ENCODE data around the gene IGLL5. TPM values are rescaled to one million over a fixed set of nuclear protein-coding genes. Genes with fewer than 3 reads are reported as not detected.

IGLL5 gene
- polyA plus RNA-seq, 1 of the 3 experiments (the other 2 are of a cell fraction) = not detected

DNA sequence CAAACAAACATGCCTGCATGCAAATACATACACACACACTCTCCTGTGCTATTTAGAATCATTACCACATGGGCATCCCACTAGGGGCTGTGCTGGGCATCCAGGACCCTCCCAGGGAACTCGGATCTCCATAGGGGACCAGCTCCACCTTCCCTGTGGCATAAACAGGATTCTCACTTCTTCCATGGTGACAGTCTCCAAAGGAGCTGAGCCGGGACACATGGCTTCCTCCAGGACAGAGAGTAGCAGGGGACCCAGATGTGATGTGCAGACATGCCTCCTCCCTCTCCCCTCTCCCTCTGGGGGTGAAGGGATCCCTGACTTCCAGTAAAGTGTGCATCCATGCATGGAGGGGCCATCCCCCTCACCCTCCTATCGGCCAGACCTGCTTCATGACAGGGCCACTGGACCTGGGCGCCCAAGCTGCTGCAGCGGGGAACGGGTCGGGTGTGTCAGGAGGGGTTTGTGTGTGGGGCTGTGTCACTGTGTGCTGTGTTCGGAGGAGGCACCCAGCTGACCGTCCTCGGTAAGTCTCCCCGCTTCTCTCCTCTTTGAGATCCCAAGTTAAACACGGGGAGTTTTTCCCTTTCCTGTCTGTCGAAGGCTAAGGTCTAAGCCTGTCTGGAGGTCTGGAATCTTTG, 33.4 kb downstream of the IGLL5 start:
- no peaks in the 10 kb centered on the region for H3K9me2 ChIP-seq
- no peaks in the 10 kb centered on the region for H3K9me3 ChIP-seq
- no peaks in the 10 kb centered on the region for H3F3A ChIP-seq (replicated peaks; ENCODE audit: insufficient read depth)
- H3K4me2 ChIP-seq = no peak overlapping the region
- H3K27ac ChIP-seq (ENCODE audit: low read depth in 2 of 2, low read length in 1 of 2) = no peak overlapping the region
- H3K9ac ChIP-seq = no peak overlapping the region
- TF ChIP-seq, protein P1, sequence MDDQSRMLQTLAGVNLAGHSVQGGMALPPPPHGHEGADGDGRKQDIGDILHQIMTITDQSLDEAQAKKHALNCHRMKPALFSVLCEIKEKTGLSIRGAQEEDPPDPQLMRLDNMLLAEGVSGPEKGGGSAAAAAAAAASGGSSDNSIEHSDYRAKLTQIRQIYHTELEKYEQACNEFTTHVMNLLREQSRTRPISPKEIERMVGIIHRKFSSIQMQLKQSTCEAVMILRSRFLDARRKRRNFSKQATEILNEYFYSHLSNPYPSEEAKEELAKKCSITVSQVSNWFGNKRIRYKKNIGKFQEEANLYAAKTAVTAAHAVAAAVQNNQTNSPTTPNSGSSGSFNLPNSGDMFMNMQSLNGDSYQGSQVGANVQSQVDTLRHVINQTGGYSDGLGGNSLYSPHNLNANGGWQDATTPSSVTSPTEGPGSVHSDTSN (IDR thresholded peaks at IDR 0.05) = no peak
- TF ChIP-seq TAF1 (IDR thresholded peaks at IDR 0.05; ENCODE audit: borderline replicate concordance, low read depth, low read length) (no peak), RCOR1 (IDR thresholded peaks at IDR 0.05; ENCODE audit: low read length) (no peak), SIN3A (IDR thresholded peaks at IDR 0.05; ENCODE audit: borderline replicate concordance, low read depth, low read length) (no peak), NRF1 (IDR thresholded peaks at IDR 0.05; ENCODE audit: low read depth, low read length) (no peak), POLR2AphosphoS5 (IDR thresholded peaks at IDR 0.05; ENCODE audit: low read depth, low read length) (no peak), ELF1 (IDR thresholded peaks at IDR 0.05) (no peak), RFX5 (IDR thresholded peaks at IDR 0.05; ENCODE audit: low read length) (no peak), MXI1 (IDR thresholded peaks at IDR 0.05; ENCODE audit: low read depth, low read length) (no peak), FOXJ3 (CRISPR knock-in tag; IDR thresholded peaks at IDR 0.05) (no peak), RXRA (IDR thresholded peaks at IDR 0.05; ENCODE audit: borderline replicate concordance, low read depth) (no peak), MEF2A (IDR thresholded peaks at IDR 0.05; ENCODE audit: borderline replicate concordance, low read depth) (no peak), RAD21 (IDR thresholded peaks at IDR 0.05; ENCODE audit: low read length) (no peak), EP300 (IDR thresholded peaks at IDR 0.05; ENCODE audit: borderline replicate concordance in 1 of 2, low read depth in 1 of 2, low read length in 1 of 2) (no peak), SMC3 (IDR thresholded peaks at IDR 0.05; ENCODE audit: low read depth, low read length) (no peak), FOXM1 (IDR thresholded peaks at IDR 0.05; ENCODE audit: low read depth) (no peak)
- TF ChIP-seq, protein P2, sequence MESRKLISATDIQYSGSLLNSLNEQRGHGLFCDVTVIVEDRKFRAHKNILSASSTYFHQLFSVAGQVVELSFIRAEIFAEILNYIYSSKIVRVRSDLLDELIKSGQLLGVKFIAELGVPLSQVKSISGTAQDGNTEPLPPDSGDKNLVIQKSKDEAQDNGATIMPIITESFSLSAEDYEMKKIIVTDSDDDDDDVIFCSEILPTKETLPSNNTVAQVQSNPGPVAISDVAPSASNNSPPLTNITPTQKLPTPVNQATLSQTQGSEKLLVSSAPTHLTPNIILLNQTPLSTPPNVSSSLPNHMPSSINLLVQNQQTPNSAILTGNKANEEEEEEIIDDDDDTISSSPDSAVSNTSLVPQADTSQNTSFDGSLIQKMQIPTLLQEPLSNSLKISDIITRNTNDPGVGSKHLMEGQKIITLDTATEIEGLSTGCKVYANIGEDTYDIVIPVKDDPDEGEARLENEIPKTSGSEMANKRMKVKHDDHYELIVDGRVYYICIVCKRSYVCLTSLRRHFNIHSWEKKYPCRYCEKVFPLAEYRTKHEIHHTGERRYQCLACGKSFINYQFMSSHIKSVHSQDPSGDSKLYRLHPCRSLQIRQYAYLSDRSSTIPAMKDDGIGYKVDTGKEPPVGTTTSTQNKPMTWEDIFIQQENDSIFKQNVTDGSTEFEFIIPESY (IDR thresholded peaks at IDR 0.05; ENCODE audit: borderline replicate concordance, low read depth) = no peak
- TF ChIP-seq, protein P3, sequence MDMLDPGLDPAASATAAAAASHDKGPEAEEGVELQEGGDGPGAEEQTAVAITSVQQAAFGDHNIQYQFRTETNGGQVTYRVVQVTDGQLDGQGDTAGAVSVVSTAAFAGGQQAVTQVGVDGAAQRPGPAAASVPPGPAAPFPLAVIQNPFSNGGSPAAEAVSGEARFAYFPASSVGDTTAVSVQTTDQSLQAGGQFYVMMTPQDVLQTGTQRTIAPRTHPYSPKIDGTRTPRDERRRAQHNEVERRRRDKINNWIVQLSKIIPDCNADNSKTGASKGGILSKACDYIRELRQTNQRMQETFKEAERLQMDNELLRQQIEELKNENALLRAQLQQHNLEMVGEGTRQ (IDR thresholded peaks at IDR 0.05; ENCODE audit: borderline replicate concordance, low read depth, low read length) = no peak
- TF ChIP-seq, protein P4, sequence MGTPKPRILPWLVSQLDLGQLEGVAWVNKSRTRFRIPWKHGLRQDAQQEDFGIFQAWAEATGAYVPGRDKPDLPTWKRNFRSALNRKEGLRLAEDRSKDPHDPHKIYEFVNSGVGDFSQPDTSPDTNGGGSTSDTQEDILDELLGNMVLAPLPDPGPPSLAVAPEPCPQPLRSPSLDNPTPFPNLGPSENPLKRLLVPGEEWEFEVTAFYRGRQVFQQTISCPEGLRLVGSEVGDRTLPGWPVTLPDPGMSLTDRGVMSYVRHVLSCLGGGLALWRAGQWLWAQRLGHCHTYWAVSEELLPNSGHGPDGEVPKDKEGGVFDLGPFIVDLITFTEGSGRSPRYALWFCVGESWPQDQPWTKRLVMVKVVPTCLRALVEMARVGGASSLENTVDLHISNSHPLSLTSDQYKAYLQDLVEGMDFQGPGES (IDR thresholded peaks at IDR 0.05; ENCODE audit: low read depth, low read length) = no peak
- TF ChIP-seq, protein P5, sequence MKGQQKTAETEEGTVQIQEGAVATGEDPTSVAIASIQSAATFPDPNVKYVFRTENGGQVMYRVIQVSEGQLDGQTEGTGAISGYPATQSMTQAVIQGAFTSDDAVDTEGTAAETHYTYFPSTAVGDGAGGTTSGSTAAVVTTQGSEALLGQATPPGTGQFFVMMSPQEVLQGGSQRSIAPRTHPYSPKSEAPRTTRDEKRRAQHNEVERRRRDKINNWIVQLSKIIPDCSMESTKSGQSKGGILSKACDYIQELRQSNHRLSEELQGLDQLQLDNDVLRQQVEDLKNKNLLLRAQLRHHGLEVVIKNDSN (IDR thresholded peaks at IDR 0.05; ENCODE audit: borderline replicate concordance, low read depth) = no peak
- H3K4me3 ChIP-seq (ENCODE audit: low read depth in 2 of 2, low read length in 1 of 2) = no peak overlapping the region
- no peaks in the 10 kb centered on the region for H3K4me1 ChIP-seq (ENCODE audit: control insufficient read depth in 1 of 2, insufficient read depth in 2 of 2, low read depth in 1 of 2, low read length in 1 of 2)
- H3K36me3 ChIP-seq (replicated peaks in 1 of 2; ENCODE audit: control insufficient read depth in 1 of 2, insufficient read depth in 2 of 2, low read length in 1 of 2) = no peaks in the 10 kb centered on the region
- H4K20me1 ChIP-seq (ENCODE audit: insufficient read depth) = no peaks in the 10 kb centered on the region
- H2AFZ ChIP-seq (ENCODE audit: low read depth) = no peak overlapping the region
- 0 out of 2 replicates have a peak, but pooled peaks cover 7% of the 10 kb centered on the region for H3K27me3 ChIP-seq (ENCODE audit: insufficient read depth)
- 48% methylated on average over 3 of the region's 13 CpGs for WGBS (ENCODE audit: low lambda C conversion rate)
- ChIA-PET POLR2A (no interaction called here), CTCF (interaction anchor here (0.8 to 1.6 kb wide), 2 partner anchors 12 to 38 kb away, joined by 3 read pairs; no protein-coding TSS in a partner anchor)
- no peak for DNase-seq
- H3K79me2 ChIP-seq (ENCODE audit: insufficient read depth) = no peaks in the 10 kb centered on the region

Measured in SK-N-SH (cell line).